GM20000 (cell line): Measurements from ENCODE around the gene FBXO9.

Experiments used
- DNase-seq: peaks from one replicate; pipeline ENCODE4 v3.0.0; 2012; ENCODE audit warnings: low spot score
- TF ChIP-seq, protein P1 (sequence below): IDR thresholded peaks from 2 replicates; pipeline ENCODE4 v1.5.1; 2012; ENCODE audit warnings: mild to moderate bottlenecking, control low read depth; ENCODE audit errors: extremely low read depth, missing control alignments

The FBXO9 gene

GRCh38 chr6:53067849-53068361 is 2.7 kb downstream of the FBXO9 start:
- no peak for DNase-seq
- TF ChIP-seq, protein P1, sequence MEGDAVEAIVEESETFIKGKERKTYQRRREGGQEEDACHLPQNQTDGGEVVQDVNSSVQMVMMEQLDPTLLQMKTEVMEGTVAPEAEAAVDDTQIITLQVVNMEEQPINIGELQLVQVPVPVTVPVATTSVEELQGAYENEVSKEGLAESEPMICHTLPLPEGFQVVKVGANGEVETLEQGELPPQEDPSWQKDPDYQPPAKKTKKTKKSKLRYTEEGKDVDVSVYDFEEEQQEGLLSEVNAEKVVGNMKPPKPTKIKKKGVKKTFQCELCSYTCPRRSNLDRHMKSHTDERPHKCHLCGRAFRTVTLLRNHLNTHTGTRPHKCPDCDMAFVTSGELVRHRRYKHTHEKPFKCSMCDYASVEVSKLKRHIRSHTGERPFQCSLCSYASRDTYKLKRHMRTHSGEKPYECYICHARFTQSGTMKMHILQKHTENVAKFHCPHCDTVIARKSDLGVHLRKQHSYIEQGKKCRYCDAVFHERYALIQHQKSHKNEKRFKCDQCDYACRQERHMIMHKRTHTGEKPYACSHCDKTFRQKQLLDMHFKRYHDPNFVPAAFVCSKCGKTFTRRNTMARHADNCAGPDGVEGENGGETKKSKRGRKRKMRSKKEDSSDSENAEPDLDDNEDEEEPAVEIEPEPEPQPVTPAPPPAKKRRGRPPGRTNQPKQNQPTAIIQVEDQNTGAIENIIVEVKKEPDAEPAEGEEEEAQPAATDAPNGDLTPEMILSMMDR, result no peak

GRCh38 chr6:53069427-53069826 is 4.2 kb downstream of the FBXO9 start:
- no peak for DNase-seq
- TF ChIP-seq, protein P1, result no peak

DNA sequence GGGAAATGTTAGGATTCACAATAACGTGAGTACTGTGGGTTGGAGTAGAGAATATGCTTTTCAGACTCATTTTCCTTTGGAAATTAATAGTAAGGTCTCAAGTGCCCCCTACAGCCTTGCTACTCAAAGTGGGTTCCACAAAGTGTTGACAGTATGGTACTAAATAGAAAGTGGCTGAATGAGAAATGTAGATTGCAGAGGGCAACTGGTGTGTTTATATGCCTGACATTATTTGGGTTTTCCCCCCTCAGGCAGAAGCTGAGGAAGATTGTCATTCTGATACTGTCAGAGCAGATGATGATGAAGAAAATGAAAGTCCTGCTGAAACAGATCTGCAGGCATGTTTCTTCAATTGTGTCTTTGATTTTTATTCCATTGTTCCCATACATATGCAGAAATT is 5.6 kb downstream of the FBXO9 start:
- TF ChIP-seq, protein P1, result no peak
- DNase-seq, result peak; percentile 68

DNA sequence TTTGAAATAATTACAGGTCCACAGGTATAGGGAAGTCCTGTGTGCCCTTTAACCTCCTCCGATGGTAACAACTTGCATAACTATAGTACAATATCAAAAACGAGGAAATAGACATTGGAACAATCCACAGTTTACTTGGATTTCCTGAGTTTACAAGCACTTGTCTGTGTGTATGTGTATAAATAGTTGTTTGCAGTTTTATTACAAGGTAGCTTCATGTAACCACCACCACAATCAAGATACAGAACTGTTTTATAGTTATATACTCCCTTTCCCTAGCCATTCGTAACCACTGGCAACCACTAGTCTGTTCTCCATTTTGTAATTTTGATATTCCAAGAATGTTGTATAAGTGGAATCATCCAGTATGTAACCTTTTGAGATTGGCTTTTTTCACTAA is 9.1 kb downstream of the FBXO9 start:
- TF ChIP-seq, protein P1, result no peak

DNA sequence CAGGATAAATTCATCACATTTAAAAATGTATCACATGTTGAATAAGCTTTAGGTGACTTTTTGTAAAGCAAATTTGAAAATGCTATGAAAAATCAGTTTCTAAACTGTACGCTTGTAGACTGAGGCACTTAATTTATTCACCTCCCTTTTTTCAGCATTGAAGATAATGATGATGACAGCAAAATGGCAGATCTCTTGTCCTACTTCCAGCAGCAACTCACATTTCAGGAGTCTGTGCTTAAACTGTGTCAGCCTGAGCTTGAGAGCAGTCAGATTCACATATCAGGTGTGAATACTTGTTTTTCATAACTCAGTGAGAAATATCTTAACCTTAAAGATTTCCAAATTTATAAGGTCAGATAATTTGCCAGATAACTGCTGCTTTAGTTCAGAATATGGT is 15.6 kb downstream of the FBXO9 start:
- TF ChIP-seq, protein P1, result no peak
- no peak for DNase-seq

More for the DNA sequence above, 9.1 kb downstream of the FBXO9 start:
- DNase-seq, result no peak

DNA sequence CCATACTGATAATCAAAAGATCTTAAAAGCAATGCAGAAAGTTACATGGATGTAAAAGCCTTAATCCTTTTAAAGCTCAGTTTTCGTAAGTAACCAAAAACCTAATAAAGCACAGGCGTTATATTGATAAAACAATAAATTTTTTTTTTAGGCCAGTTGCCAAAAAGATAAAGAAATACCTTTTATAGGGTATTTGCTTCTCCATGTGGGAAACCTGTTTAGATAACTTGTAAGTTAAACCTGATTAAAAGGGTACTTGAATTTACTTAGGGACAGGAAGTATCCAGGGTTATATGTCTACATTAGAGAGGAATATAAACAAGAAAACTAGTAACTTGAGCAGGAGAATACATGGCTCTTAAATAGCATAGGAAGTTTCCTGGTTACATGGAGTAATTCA is 21.1 kb downstream of the FBXO9 start:
- DNase-seq, result no peak
- TF ChIP-seq, protein P1, result no peak

DNA sequence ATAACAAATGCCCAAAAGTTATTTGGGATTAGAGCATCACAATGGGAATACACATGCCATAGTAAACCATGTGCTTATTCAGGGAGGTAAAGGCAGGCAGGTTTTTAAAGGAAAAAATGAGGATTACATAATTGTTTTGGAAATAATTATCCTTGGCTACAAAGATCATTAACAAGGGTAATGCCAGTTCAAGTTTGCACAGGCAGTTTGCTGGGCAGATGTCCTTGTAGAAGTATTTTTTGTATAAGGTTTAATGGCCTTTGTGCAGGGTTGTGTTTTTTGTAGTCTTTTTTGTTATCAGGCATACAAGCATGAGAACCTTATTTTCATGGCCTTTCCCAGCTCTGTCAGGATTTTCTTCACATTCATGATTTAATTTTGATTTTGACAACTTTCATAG is 24.7 kb downstream of the FBXO9 start:
- TF ChIP-seq, protein P1, result no peak
- no peak for DNase-seq
